CD4-positive, alpha-beta T cell treated with Interleukin-6 at 100 ng/mL for 8 hours (primary cell): ENCODE measurements around the gene TRIM29.
"Not testable (repeated sequence)": the region's sequence is repeated elsewhere in the genome, so short reads cannot be mapped to it uniquely, and the experiment has no call there.

Experiments used
- DNase-seq: peaks from one replicate; pipeline ENCODE4 v3.0.0-alpha.2; 2020; ENCODE audit warnings: mixed read lengths, low spot score

Gene TRIM29, protein sequence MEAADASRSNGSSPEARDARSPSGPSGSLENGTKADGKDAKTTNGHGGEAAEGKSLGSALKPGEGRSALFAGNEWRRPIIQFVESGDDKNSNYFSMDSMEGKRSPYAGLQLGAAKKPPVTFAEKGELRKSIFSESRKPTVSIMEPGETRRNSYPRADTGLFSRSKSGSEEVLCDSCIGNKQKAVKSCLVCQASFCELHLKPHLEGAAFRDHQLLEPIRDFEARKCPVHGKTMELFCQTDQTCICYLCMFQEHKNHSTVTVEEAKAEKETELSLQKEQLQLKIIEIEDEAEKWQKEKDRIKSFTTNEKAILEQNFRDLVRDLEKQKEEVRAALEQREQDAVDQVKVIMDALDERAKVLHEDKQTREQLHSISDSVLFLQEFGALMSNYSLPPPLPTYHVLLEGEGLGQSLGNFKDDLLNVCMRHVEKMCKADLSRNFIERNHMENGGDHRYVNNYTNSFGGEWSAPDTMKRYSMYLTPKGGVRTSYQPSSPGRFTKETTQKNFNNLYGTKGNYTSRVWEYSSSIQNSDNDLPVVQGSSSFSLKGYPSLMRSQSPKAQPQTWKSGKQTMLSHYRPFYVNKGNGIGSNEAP

DNA sequence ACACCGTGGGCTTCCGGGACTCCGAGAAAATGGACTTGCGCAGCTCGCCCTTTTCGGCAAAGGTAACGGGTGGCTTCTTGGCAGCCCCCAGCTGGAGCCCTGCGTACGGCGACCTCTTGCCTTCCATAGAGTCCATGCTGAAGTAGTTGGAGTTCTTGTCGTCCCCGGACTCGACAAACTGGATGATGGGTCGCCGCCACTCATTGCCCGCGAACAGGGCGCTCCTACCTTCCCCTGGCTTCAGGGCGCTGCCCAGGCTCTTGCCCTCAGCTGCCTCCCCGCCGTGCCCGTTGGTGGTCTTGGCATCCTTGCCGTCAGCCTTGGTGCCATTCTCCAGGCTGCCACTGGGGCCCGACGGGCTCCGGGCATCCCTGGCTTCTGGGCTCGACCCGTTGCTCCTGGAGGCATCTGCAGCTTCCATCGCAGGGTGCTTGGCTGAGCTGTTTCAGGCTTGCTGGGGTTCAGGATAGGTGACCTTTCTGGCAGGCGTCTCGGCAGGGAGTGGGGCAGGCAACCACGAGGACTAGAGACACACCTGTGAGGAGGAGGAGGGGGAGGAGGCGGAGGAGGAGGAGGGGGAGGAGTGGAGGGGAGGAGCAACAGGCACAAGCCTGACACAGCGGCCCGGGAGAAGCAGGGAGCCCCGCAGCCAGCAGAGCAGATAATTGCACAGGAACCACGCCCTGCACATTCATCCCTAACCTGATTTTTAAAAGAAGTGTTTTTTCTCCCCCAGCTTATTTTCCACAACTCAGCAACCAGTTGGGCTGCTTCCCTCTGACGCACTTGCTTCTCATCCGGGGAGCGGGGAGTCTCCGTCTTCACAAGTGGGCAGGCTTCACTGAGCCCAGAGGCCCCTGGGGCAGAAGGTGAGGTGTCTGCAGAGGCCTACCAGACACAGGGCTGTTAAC lies at the start of gene TRIM29:
Gene TRIM29 (minus strand): TSS at position 503 of the 911 bp plus-strand sequence. CDS start 82 bp downstream, at position 421.
- no peak for DNase-seq

DNA sequence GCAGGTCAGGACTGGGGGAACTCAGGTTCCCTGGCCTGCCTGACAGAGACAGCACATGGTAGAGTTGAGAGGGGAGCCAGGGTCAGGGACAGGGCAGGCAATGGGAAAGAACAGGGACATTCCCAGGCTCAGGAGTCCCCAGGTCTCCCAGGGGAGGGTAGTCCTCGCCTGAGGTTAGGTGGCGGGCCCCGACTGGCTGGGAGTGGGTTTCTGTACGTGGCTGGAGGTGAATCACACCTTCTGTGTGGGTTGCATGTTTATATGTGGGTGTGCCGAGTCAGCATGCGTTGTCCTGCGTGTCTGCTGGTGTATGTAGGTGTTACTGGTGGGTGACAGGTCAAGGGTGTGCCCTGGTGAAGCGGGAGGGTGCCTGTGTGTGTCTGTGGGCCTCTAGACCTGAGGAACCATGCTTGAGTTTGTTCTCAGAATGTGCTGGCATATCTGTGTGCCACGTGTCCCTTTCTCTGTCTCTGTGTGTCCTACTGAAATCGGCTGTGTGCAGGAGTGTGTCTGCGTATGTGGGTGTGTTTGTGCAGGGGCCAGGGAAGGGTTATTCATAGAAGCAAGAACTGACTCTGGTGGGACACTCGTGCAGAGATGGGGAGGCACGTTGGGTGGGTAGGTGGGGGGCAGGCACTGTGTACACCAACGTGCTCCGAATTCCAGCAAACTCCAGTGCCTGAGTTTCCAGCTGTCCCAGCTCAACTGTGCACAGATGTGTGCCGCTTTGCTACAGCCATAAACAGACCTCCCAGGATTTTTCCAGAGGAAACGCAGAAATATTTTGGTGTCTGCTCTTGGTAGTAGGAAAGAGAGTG lies 49.1 kb upstream of the TRIM29 start:
- no peak for DNase-seq

DNA sequence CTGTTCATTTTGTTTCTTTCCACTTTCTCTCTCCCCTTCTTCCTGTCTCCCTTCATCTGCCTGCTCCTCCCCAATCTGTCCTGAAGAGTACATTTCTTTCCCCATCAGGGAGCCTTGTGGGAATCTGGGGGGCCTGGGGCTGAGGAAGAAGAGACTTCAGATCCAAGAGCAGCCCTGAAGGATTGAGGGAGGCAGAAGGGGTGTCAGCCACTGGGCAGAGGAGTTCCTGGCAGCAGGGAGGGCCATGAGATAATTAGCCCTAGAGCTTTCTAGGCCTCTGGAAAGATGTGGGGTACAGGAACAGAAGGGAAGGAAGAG lies 48.5 kb upstream of the TRIM29 start:
- no peak for DNase-seq

DNA sequence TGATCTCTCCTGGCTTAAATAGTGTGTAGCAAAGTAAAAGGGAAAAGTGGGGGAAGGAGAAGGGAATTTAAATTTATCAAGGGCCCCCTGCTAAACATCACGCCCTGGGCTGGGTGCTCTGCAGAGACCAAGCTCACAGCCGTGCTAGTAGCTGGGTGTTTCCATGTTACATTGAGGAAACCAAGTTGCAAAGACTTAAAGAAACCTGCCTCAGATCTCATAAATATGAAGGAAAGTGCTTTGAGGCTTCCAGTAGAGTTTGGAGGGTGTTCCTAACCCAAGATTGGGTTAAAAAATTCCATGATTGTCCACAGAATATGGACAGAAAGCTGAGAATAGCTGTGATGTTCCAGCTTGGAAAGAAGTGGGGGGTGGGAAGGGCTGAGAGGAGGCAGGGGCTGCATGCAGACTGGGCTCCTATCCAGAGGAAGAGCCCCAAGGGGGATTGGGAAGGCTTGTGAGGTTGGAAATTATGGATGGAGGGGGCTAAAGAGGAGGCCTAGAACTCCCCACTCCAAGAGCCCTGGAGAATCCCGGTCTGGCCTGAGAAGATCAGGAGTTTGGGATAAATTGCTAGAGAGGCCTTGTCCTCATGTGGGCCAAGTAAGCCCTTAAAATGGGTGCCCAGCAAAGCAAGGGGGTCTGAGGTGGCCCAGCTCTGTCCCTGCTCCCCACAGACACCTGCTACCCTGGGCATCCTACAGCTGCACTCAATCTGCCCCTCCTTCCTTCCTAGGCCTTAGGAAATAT lies 48.0 kb upstream of the TRIM29 start:
- no peak for DNase-seq

DNA sequence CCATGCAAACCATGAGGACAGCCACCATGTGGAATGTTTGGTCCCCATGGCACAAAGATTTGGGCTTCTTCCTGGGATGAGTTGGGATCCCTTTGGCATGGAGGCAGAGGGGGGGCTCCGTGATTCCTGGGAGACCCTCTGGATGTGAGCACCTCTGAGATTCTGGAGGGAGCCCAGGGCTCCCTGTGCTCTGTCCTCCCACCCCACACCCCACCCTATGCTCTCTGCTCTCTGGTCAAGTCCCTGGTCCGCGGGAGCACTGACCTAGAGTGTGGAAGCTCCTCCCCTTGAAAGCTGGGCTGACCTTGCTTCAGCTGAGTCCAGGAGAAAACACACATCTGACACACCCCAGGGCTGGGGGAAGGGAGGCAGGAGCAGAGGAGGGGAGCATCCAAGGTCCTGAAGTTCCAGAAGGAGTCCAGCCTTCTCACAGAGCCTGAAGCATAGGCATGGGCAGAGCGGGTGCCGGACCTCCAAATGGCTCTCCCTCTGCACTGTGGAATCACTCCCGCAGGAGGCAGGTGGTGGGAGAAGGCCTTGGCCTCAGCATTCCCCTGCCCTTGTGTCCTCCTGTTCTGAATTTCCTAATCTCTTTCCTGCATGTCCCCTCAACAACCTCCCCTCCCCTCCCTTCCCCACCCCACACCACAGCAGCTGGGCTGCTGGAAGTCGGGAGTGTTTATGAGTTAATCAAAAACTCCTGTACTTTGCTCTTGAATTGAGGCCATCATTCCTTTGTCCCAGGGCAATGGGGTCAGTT lies 47.2 kb upstream of the TRIM29 start:
- DNase-seq: no peak

DNA sequence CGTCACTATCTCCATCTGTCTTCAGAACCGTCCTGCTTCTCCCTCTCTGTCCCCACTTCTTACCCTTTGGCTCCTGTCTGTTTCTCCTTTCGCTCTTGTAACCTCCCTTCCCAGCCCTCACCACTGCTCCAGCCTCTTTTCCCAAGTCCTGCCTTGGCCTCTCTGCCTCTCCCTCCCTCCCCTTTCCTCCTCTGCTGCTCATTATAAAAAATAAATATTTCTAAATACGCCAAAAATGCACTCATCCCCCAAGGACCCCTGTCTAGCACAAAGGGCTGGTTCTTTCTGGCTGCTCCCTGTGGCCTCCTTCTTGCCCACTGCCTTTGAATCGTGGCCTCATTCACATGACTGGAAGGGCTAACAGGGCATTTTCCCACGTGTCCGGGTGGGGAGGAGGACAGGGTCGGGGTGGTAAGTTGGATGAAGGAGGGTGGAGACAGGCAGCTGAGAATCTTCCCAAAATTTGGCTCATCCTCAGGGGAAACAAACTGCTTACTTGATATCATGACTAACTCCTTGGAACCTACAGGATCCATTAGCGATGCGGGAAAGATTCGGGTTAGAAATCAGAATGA lies 46.5 kb upstream of the TRIM29 start:
- no peak for DNase-seq

DNA sequence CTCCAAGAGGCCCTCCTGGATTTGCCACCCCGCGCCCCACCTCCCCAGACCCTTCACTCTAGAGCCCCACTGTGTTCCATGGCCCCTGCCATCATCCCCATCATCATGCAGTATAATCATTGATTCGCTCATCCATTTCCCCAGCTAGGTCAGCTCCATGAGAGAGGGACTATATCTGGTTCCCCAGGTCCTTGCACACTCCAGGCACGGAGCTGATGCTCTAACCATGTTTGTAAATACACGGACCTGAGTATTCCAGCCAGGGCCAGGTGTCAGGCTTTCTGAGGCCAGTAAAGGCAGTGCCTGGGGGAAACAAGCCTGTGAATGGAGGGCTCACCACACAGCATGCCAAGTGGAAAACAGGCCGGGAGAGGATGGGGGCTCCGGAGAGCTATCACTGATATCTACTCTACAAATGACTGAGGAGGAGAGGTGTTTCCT lies 45.8 kb upstream of the TRIM29 start:
- DNase-seq: no peak

DNA sequence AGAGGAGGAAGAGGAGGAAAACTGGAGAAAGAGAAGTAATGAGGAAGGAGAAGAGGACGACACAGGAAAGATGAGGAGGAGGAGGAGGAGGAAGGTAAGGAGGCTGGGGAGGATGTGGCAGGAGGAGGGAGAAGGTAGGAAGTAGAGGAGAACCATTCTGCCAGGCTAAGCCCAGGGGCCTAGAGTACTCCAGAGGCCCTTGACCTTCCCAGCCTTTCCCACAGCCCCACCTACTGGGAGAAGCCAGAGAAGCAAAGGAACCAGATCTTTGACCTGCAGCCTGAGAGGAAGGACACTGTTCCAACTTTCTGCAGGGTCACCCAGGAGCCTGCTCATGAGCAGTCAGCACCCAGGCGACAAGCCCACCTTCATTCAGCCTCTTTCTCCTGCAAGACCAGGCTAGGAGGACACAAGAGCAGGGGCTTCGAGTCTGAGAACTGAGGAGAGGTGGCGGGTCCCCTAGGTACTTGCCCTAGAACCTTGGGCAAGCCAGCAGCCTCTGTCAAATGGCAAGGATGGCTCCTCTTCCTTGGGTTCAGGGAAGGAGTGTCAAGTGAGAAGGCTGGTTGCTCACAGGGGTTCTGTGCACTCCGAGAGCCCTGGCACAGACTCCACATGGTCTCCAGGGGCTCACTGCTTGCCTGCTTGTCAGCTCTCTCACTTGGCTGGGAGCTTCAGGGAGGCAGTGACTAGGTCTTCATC lies 45.0 kb upstream of the TRIM29 start:
- no peak for DNase-seq

DNA sequence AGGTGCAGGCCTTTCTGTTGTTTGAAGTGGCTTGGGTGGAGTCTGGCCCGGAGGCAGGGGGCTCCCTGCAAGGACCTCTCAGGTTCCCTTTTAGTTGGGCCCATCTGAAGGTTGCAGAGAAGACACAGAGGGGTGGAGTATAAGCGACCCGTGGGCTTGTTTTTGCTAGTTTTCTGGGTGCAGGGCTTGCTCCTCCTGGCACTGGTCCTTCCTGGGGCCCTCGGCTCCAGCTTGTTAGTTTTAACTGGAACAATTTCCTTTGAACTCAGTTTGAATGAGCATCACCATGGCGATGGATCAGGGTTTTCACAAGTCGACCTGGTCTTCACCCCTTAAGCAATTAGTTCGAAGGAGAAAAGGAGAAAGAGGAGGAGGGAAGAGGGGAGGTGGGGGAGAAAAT lies 44.5 kb upstream of the TRIM29 start:
- DNase-seq: no peak

DNA sequence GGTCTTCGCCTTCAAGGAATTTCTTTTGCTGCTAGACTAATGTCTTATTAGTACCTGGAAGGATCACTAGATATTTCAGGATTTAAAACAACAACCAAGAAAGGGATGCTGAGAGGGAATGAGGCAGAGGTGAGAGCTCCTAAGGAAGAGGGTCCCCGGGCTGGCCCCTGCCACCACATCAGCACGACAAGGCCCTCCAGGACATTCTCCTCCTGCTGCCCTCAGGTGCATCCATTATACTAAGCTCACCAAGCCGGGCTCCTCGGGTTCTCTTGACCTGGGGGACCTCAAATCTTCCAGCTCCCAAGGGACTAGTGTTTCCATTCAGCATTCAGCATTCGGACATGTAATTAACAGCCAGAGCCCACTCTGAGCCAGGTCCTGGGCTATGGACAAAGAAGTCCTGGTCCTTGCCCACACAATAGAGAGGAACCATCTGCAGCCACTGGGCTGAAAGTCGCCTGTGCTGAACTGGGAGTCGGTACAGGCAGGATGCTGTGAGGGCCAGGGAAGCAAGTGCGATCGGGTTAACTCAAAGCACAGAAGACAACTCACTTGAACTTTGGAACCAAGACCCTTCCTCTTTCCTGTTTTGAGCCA lies 43.6 kb upstream of the TRIM29 start:
- no peak for DNase-seq

DNA sequence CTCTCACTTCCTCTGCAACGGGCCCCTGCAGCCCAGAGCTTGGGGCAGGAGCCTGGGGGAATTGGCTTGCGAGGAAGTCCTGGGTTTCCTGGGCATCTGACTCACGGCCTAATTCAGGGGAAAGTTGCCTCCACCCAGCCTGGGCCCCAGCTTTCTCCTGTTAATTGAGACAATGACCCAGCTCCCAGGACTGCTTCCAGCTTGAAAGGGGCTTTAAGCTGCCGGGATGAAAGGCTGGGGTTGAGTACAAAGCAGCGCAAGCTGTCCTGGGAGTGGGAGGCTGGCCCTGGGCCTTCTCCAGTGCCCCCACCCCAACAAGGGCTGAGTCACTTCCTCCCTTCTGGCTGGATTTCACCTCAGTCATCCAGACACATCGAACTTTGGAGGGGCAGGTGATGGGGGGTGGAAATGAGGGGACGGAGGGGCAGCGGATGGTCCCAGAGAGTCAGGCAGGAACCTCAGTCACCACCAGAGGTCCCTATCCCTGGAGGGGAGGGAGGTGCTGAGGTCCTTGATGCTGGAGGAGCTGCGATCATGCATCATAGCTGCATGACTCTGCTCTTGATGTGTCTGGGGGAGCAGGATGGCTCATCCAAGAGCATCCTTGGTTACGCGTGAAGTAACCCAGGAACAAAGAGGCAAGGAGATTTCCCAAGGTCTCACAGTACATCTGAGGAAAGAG lies 42.8 kb upstream of the TRIM29 start:
- no peak for DNase-seq

DNA sequence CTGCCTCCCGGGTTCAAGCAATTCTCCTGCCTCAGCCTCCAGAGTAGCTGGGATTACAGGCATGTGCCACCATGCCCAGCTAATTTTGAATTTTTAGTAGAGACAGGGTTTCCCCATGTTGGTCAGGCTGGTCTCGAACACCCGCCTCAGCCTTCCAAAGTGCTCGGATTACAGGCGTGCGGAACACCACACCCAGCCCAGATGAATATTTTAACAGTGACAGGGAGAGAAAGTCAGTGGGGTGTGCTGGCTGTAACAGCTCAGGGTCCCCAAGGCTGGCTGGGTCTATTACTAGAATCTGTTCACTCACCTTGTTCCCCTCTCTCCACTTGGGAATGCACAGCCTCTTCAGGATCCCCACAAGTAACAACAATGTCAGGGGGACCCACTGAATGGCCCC lies 42.1 kb upstream of the TRIM29 start:
- not testable (repeated sequence) for DNase-seq

DNA sequence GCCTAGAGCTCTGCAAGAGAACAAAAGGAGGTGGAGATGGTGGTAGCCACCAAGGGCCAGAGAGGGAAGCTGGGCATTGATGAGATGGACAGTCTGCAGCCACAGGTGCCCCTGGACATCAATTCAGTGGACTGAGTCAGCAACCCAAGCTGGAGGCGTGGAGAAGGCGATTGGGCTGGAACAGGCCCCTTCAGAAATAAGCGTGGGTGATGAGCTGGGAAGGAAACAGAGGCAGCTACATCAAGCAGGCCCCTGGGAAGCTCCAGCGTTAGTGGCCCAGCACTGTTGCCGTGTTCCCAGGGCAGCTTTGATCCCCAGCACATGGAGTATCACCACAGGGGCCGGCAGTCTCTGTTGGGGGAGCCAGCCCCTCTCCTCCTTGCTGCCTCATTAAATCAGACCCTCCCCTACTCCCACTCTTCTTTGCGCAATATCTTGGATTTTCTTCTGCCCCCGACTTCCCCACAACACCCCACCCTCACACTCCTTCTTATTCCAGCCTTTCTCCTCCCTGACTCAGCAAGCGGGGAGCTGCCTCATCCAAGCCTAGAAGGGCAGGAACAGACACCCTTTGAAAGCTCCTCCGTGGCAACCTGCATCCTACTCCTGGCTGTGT lies 41.3 kb upstream of the TRIM29 start:
- no peak for DNase-seq

DNA sequence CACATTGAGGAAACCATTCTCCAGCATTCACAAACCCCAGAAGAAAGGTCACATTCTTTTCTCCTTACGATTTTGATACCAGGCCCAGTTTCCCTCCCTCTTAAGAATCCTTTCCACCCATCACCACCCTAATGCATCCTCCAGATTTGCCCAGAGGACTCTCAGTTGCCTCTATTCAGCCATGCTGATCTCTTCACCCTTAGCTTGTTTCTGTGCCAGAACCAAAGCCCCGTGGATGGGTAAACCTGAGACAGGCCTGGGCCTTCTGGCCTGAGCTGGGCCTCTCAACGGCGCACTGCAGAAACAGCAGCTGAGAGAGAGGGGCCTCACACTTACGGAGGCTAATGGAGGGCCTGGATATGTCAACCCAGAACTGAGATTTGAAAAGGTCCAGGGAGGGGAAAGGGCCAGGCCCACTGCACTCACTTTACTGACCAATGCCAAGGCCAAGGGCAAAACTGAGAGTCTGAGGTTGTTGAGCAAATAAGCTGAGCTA lies 40.7 kb upstream of the TRIM29 start:
- no peak for DNase-seq

DNA sequence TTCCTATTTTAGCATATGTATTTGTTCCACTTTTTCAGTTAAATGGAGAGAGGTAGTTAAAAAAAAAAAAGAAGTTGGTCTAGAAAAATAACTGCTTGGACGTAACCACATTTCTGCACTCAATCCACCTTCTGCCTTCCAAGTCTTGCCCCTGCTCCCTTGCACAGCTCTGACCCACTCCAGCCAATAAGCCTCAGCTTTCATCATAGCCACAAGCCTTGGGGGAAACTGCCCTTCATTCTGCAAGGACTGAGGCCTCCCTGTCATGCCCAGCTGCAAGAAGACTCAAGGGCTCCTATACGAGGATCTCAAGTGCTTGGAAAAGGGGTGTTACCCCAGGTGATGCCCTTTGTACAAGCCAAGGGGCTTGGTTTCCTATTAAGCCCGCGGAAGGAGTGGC lies 37.0 kb upstream of the TRIM29 start:
- DNase-seq: no peak

DNA sequence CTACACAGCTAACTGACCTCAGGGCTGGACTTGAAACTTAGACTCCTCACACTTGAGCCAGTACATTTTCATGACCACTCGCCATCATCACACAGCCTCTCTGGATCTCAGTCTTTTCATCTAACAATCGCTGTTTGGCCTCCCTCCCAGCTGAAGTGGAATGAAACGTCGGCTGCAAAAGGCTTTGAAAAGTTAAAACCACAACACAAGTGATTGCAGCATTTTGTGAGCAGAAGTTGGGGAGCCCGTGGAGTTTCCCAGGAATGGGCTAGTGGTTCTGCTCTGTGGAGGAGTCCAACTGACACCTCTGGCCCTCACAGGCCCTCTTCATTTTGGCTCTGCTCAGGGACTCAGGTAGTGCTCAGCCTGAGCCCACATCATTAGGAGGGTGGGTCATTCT lies 35.9 kb upstream of the TRIM29 start:
- DNase-seq: no peak

DNA sequence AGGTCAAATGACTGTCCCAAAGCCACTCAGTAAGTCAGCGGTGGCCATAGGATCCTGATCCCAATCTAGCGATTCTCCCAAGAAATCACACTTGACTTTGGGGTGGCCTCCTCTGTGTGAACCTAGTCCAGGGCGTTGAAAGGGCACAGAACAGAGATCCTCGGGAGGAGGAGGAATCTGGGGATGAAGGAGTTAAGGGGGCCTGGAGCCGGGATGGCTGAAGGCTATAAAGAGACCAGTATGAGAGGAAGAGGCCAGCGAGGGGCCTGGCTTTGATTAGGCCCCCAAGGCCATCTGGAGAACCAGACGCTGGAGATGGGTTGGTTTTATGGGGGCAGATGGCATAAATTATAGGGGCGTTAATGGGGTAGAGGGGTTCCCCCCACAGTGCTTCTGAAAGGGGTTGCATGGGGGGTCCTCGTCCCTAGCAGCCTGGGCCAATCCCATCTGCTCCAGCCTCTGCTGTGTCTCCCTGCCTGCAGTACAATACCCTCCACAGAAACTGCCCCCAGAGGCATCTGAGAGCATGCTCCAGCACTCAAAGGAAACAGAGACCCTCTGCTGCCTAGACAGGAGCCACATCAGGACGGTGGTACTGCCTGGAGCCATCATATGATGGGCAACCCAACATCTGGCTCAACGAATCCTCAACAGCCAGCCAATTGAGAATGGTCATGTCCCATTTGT lies 35.2 kb upstream of the TRIM29 start:
- no peak for DNase-seq
